ENCODE data around the gene PLXNC1.
"Not testable (repeated sequence)": the region's sequence is repeated elsewhere in the genome, so short reads cannot be mapped to it uniquely, and the experiment has no call there.

The PLXNC1 gene

GRCh38 chr12:94305130-94305957 lies 157.0 kb downstream of the PLXNC1 start:
- DNase-seq: no peak

- DNase-seq: no peak
Observed at GRCh38 chr12:94308612-94309011, 160.2 kb downstream of the PLXNC1 start.

GRCh38 chr12:94309373-94309772 lies 161.0 kb downstream of the PLXNC1 start:
- no peak for DNase-seq

- DNase-seq: no peak
Observed at GRCh38 chr12:94312378-94312777, 164.0 kb downstream of the PLXNC1 start.

DNA sequence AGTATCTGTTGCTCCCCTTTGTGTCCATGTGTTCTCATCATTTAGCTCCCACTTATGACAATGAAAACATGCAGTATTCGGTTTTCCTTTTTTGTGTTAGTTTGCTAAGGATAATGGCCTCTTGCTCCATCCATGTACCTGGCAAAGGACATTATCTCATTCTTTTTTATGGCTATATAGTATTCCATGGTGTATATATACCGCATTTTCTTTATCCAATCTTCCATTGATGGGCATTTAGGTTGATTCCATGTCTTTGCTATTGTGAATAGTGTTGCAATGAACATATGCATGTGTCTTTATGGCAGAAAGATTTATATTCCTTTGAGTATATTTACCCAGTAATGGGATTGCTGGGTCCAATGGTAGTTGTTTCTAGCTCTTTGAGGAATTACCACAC lies 168.2 kb downstream of the PLXNC1 start:
- DNase-seq: not testable (repeated sequence)

DNA sequence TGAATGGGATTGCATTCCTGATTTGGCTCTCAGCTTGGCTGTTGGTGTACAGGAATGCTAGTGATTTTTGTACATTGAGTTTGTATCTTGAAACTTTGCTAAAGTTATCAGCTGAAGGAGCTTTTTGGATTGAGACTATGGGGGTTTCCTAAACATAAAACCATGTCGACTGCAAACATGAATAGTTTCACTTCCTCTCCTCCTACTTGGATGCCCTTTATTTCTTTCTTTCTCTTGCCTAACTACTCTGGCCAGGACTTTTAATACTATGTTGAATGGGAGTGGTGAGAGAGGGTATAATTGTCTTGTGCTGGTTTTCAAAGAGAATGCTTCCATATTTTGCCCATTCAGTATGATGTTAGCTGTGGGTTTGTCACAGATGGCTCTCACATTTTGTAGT lies 169.8 kb downstream of the PLXNC1 start:
- no peak for DNase-seq

DNA sequence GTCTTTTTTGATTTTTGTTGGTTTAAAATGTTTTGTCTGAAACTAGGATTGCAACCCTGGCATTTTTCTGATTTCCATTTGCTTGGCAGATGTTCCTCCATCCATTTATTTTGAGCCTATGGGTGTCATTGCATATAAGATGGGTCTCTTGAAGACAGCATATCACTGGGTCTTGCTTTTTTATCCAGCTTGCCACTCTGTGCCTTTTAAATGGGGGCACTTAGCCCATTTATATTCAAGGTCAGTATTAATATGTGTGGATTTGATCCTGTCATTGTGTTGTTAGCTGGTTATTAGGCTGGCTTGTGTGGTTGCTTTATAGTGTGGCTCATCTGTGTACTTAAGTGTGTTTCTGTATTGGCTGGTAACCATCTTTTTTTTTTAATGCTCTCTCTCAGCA lies 171.7 kb downstream of the PLXNC1 start:
- DNase-seq: no peak

- no peak for DNase-seq
Observed at GRCh38 chr12:94322346-94322745, 174.0 kb downstream of the PLXNC1 start.

- DNase-seq: no peak
Observed at GRCh38 chr12:94326234-94326633, 177.9 kb downstream of the PLXNC1 start.

GRCh38 chr12:94326727-94327126 lies 178.3 kb downstream of the PLXNC1 start:
- no peak for DNase-seq

DNA sequence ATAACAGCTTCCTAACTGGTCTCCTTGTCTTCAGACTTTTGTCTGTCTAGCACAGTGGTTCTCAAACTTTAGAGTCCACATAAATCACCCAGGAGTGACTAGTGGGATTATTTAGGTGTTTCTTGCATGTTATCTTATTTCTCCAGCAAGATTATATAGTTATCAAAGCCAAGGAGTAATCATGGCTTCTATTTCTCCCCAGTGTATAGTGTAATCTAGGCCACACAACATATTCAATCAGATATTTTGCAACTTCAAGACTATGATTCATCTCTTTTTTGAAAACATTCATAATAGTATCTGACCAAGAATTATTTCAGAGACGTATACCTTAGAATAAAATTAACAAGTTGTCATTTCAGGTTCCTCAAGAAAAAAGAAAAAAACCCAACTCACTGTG lies 179.4 kb downstream of the PLXNC1 start:
- no peak for DNase-seq

GRCh38 chr12:94329366-94329765 lies 181.0 kb downstream of the PLXNC1 start:
- no peak for DNase-seq

GRCh38 chr12:94333396-94333795 lies 185.0 kb downstream of the PLXNC1 start:
- no peak for DNase-seq

- DNase-seq: no peak
Observed at GRCh38 chr12:94336211-94336925, 188.0 kb downstream of the PLXNC1 start.

GRCh38 chr12:94338006-94338794 lies 189.8 kb downstream of the PLXNC1 start:
- no peak for DNase-seq

DNA sequence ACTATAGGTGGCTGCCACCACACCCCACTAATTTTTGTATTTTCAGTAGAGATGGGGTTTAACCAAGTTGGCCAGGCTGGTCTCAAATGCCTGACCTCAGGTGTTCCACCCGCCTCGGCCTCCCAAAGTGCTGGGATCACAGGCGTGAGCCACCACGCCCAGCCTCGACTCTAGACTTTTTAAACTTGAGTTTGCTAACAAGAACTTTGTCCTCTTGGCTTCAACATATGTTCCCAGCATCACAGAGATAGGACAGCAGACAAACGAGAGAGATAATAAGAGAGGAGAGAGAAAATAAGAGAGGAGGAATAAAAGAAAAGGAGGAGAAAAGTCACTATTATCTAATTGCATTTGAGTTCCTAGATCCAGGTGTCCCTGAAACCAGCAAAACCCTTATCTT lies 192.2 kb downstream of the PLXNC1 start:
- DNase-seq: no peak

DNA sequence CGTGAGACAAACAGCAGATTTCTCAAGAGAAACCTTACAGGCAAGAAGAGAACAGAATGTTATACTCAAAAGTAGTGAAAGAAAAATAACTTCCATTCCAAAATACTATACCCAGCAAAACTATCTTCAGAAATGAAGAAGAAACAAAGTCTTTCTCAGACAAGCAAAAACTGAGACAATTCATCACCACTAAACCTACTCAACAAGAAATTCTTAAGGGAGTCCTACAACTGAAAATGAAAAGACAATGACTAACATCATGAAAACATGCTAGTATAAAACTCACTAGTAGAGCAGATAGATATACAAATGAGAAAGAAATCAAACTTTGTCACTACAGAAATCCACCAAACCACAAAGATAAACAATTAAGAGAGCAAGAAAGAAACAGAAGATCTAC lies 204.8 kb downstream of the PLXNC1 start:
- DNase-seq: no peak

Data from CD4-positive, alpha-beta T cell treated with Interleukin-15 for 1 hour (primary cell).